BLaER1 treated with 17β-estradiol and CSF1 and Interleukin-3, amounts not matched to agents 10 nM and 100 nM (cell line): ENCODE results near the gene CYS1.
A peak's percentile ranks its signal among the peaks of the same experiment; 100 is the strongest.

Experiments
- H3K27ac ChIP-seq, 11 experiments: shearing (Covaris generic); formaldehyde crosslinking; 2 replicates each; pipeline ENCODE4 v1.8.1; 2022
- H3K27me3 ChIP-seq, 11 experiments: shearing (Covaris generic); formaldehyde crosslinking; 2 replicates each; pipeline ENCODE4 v1.8.1; 2022
- H3K36me3 ChIP-seq, 11 experiments: shearing (Covaris generic); formaldehyde crosslinking; 2 replicates each; pipeline ENCODE4 v1.8.1; 2022
- H3K4me1 ChIP-seq, 10 experiments: shearing (Covaris generic); formaldehyde crosslinking; 2 replicates each; pipeline ENCODE4 v1.8.1; 2022
- H3K4me2 ChIP-seq, 11 experiments: shearing (Covaris generic); formaldehyde crosslinking; 2 replicates each; pipeline ENCODE4 v1.8.1; 2022
- H3K4me3 ChIP-seq, 10 experiments: shearing (Covaris generic); formaldehyde crosslinking; 2 replicates each; pipeline ENCODE4 v1.8.1; 2022
- H3K9ac ChIP-seq, 11 experiments: shearing (Covaris generic); formaldehyde crosslinking; 2 replicates each; pipeline ENCODE4 v1.8.1; 2022
- H3K9me3 ChIP-seq, 11 experiments: shearing (Covaris generic); formaldehyde crosslinking; replicated peaks in 1 of 11; 2 replicates each; pipeline ENCODE4 v1.8.1; 2022
- H4K20me1 ChIP-seq, 11 experiments: shearing (Covaris generic); formaldehyde crosslinking; 2 replicates each; pipeline ENCODE4 v1.8.1; 2022
- Cebpa-rat ChIP-seq, 11 experiments: shearing (Covaris generic); IDR thresholded peaks; 2 replicates each; pipeline ENCODE4 v1.8.1; 2022

The CYS1 gene

GRCh38 chr2:10009811-10010781, 70.1 kb downstream of the CYS1 start:
- no peaks in the 10 kb centered on the region for H3K27me3 ChIP-seq
- no peaks in the 10 kb centered on the region for H3K36me3 ChIP-seq
- peaks cover 34 to 48% (median 43%) of the 10 kb centered on the region in 10 experiments for H3K4me1 ChIP-seq
- H3K4me2 ChIP-seq: peak overlapping the region; percentile 67 to 93 (median 83)
- H3K9ac ChIP-seq: peak overlapping the region in 6 of 11 experiments; percentile 11 to 64 (median 22); a peak in 6 of 22 replicates
- no peaks in the 10 kb centered on the region for H4K20me1 ChIP-seq
- peaks cover 8 to 27% (median 12%) of the 10 kb centered on the region in 11 experiments; a peak in 18 of 22 replicates for H3K9me3 ChIP-seq
- TF ChIP-seq Cebpa-rat (IDR thresholded peaks at IDR 0.05): no peak
- peak overlapping the region in 7 of 11 experiments; percentile 31 to 72 (median 57); a peak in 13 of 22 replicates for H3K27ac ChIP-seq
- H3K4me3 ChIP-seq: peak overlapping the region in 1 of 10 experiments; percentile 9; a peak in 1 of 20 replicates

DNA sequence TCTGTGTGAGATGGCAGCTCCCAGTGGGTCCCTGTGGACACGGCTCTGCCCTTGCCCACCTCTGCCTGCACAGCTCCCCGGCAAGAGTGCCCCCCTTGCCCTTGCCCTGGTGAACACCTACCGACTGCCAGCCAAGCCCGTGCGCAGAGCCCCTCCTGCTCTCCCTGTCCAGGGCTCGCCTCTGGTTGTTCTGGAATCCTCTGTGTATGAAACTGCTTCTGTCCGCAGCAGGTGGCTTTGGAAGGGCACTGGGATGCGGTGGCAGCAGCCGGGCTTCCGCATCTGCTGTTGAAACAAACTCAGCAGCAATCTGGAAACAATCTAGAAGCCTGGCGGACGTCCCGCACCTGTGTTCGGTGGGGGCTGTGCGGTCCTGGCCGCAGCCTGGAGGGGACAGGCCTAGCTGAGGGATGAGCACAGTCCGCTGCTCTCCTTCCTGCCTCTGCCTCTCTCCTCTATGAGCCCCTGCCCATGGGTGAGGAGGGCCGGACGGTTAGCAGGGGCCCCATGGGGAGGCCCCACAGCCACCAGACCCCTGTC, 70.9 kb downstream of the CYS1 start:
- Histone ChIP-seq H3K36me3 (no peaks in the 10 kb centered on the region), H3K4me2 (peak overlapping the region; percentile 67 to 93 (median 83)), H3K27ac (peak overlapping the region in 7 of 11 experiments; percentile 31 to 72 (median 57); a peak in 14 of 22 replicates), H3K9ac (peak overlapping the region in 7 of 11 experiments; percentile 11 to 64 (median 32); a peak in 11 of 22 replicates), H3K27me3 (no peaks in the 10 kb centered on the region), H3K9me3 (peaks cover 8 to 22% (median 12%) of the 10 kb centered on the region in 11 experiments; a peak in 18 of 22 replicates), H3K4me3 (peak overlapping the region in 1 of 10 experiments; percentile 9; a peak in 1 of 20 replicates), H3K4me1 (peaks cover 34 to 48% (median 43%) of the 10 kb centered on the region in 10 experiments), H4K20me1 (no peaks in the 10 kb centered on the region)
- no peak for TF ChIP-seq Cebpa-rat (IDR thresholded peaks at IDR 0.05)

DNA sequence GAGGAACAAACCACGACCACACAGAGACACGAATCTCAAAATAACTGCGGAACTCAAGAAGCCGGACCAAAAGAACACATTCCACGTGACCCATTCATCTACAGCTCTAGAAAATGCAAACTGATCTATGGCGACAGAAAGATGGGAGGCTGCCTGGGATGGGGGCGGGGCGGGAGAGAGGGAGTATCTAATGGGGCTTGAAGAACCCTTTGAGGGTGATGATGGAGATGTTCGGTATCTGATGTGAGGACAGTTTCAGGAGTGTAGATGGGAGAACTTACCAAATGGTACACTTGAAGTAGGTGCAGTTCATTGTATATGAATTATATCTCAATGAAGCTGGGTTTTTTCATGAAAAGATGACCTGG, 71.4 kb downstream of the CYS1 start:
- Histone ChIP-seq H3K9ac (peak overlapping the region in 8 of 11 experiments; percentile 26 to 64 (median 42); a peak in 13 of 22 replicates), H3K4me2 (peak overlapping the region; percentile 67 to 93 (median 83)), H3K9me3 (peaks cover 8 to 16% (median 11%) of the 10 kb centered on the region in 11 experiments; a peak in 18 of 22 replicates), H3K27me3 (no peaks in the 10 kb centered on the region), H3K27ac (peak overlapping the region in 10 of 11 experiments; percentile 9 to 72 (median 53); a peak in 14 of 22 replicates), H3K36me3 (no peaks in the 10 kb centered on the region), H3K4me1 (peaks cover 34 to 48% (median 43%) of the 10 kb centered on the region in 10 experiments), H3K4me3 (peak overlapping the region in 5 of 10 experiments; percentile 1 to 39 (median 29); a peak in 8 of 20 replicates), H4K20me1 (no peaks in the 10 kb centered on the region)
- no peak for TF ChIP-seq Cebpa-rat (IDR thresholded peaks at IDR 0.05)

- no peaks in the 10 kb centered on the region for H3K36me3 ChIP-seq
- peak overlapping the region in 10 of 11 experiments; percentile 9 to 72 (median 53); a peak in 17 of 22 replicates for H3K27ac ChIP-seq
- peak overlapping the region in 5 of 10 experiments; percentile 1 to 39 (median 29); a peak in 8 of 20 replicates for H3K4me3 ChIP-seq
- no peaks in the 10 kb centered on the region for H3K27me3 ChIP-seq
- H3K9ac ChIP-seq: peak overlapping the region in 8 of 11 experiments; percentile 16 to 64 (median 42); a peak in 14 of 22 replicates
- H3K4me2 ChIP-seq: peak overlapping the region; percentile 67 to 93 (median 83)
- peaks cover 34 to 48% (median 44%) of the 10 kb centered on the region in 10 experiments for H3K4me1 ChIP-seq
- TF ChIP-seq Cebpa-rat (IDR thresholded peaks at IDR 0.05): 0 out of 22 replicates have a peak, but pooled peaks of 1 of the 11 experiments have one; percentile 51
- no peaks in the 10 kb centered on the region for H4K20me1 ChIP-seq
- peaks cover 8 to 14% (median 11%) of the 10 kb centered on the region in 11 experiments; a peak in 18 of 22 replicates for H3K9me3 ChIP-seq
Observed at GRCh38 chr2:10007921-10008808, 72.0 kb downstream of the CYS1 start.

DNA sequence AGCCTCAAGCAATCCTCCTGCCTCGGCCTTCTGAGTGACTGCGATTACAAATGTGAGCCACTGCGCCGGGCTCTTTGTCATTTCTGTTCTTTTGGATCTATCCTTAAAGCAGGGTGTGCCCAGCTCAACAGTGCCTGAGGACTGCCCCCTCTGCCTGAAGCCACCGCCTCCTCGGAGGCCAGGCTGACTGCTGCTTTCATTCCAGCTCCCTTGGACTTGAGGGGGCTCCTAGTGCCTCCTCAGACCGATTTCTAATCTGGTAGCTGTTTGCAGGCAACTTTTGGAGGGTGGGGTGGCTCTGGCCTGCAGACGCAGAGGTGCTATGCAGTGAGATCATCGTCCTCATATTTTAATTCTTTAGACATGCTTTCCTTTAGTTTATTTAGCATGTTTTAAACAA, 72.8 kb downstream of the CYS1 start:
- Histone ChIP-seq H3K9me3 (peaks cover 8 to 14% (median 11%) of the 10 kb centered on the region in 11 experiments; a peak in 18 of 22 replicates), H4K20me1 (no peaks in the 10 kb centered on the region), H3K27ac (peak overlapping the region in 4 of 11 experiments; percentile 31 to 72 (median 56); a peak in 7 of 22 replicates), H3K4me1 (peaks cover 38 to 52% (median 48%) of the 10 kb centered on the region in 10 experiments), H3K9ac (peak overlapping the region in 1 of 11 experiments; percentile 30; a peak in 1 of 22 replicates), H3K4me3 (no peak overlapping the region), H3K36me3 (no peaks in the 10 kb centered on the region), H3K4me2 (peak overlapping the region in 10 of 11 experiments; percentile 67 to 93 (median 83); a peak in 20 of 22 replicates), H3K27me3 (no peaks in the 10 kb centered on the region)
- TF ChIP-seq Cebpa-rat (IDR thresholded peaks at IDR 0.05): no peak
